GM19455 (cell line): Measurements from ENCODE around the gene KATNB1.
A peak's percentile ranks its signal among the peaks of the same experiment; 100 is the strongest.
"Not testable (repeated sequence)": the region's sequence is repeated elsewhere in the genome, so short reads cannot be mapped to it uniquely, and the experiment has no call there.

Source experiments
- ATAC-seq: cut with Tn5 transposase; IDR thresholded peaks from one replicate; pipeline ENCODE4 v1.9.1; 2021; ENCODE audit not compliant: unreplicated experiment

The KATNB1 gene

DNA sequence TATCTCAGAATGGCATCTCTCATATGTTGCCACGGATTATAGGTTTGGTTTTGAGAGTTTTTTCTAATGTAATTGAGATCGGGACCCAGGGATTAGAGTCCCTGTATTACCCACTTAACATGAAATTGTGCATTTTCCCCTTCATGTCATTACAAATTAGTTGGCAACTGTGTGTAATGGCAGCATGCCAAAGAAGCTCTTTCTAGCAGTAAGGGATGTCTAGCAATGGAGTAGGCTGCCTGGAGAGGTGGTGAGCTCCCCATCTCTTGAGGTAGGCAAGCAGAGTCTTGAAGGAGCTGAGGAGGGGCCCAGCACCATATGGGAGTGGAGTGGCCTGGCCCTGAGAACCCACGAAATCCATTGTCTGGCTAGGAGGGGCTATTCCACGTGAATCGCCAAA is 10.0 kb upstream of the KATNB1 start:
- ATAC-seq = no peak

GRCh38 chr16:57725976-57726375 is 9.6 kb upstream of the KATNB1 start:
- ATAC-seq = no peak

- no peak for ATAC-seq
Observed at GRCh38 chr16:57726433-57726947, 9.1 kb upstream of the KATNB1 start.

DNA sequence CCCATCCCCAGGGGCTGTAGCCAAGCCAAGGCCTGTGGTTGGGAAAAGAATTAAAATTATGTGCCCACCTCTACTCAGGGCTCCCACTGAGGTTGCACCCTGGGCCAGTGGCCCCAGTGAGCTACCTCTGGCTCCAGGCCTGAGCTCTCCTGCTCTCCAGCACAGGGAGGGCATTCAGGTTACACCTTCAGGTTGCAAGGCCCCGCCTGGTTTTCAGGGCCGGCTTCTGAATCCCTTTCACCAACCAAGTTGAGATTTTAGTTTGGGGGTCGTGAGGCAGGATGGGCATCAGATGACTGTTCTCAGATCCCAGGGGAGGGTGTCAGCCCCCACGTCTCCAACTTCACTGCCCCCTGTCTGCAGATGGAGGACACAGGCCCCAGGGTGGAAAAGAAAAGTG is 8.0 kb upstream of the KATNB1 start:
- no peak for ATAC-seq

- ATAC-seq = no peak
Observed at GRCh38 chr16:57728336-57729181, 7.0 kb upstream of the KATNB1 start.

- ATAC-seq = no peak
Observed at GRCh38 chr16:57729182-57729484, 6.4 kb upstream of the KATNB1 start.

- ATAC-seq = not testable (repeated sequence)
Observed at GRCh38 chr16:57729852-57730251, 5.7 kb upstream of the KATNB1 start.

- ATAC-seq = no peak
Observed at GRCh38 chr16:57730771-57731730, 4.5 kb upstream of the KATNB1 start.

GRCh38 chr16:57732037-57732436 is 3.5 kb upstream of the KATNB1 start:
- no peak for ATAC-seq

DNA sequence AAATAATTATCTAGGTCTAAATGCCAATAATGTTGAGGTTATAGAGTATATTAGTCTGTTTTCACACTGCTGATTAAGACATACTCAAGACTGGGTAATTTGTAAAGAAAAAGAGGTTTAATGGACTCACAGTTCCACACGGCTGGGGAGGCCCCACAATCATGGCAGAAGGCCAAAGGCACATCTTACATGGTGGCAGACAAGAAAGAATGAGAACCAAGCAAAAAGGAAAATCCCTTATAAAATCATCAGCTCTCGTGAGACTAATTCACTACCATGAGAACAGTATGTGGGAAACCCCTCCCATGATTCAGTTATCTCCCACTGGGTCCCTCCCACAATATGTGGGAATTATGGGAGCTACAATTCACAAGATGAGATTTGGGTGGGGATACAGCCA is 2.9 kb upstream of the KATNB1 start:
- no peak for ATAC-seq

DNA sequence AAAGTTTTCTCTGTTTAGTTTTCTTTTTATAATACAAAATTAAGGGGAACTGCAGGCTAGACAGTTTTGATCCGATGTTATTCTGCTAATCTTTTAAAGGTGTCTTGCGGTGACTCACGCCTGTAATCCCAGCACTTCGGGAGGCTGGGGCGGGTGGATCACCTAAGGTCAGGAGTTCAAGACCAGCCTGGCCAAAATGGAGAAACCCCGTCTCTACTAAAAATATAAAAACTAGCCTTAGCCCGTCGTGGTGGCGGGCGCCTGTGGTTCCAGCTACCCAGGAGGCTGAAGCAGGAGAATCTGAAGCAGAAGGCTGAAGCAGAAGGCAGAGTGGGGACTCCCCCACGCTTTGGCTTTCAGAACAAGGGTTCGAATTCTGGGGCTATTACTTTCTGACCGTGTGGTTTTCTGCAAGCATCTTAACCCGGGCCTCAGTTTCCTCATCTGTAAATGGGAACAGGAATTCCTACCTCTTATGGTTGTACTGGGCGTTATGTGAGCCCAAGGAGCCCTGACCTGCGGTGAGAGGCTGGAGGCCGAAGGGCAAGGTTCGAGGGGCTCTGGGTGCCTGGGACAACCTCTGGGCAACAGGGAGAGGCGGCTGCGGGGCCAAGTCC is 1.2 kb upstream of the KATNB1 start:
- ATAC-seq = no peak

GRCh38 chr16:57734925-57735754 is 430 bp upstream of the KATNB1 start:
- ATAC-seq = peak; percentile 86

- no peak for ATAC-seq
Observed at GRCh38 chr16:57736419-57737351, 1.1 kb downstream of the KATNB1 start.

GRCh38 chr16:57738844-57739243 is 3.3 kb downstream of the KATNB1 start:
- no peak for ATAC-seq

GRCh38 chr16:57739756-57740422 is 4.3 kb downstream of the KATNB1 start:
- no peak for ATAC-seq

- ATAC-seq = no peak
Observed at GRCh38 chr16:57740423-57741071, 5.0 kb downstream of the KATNB1 start.

DNA sequence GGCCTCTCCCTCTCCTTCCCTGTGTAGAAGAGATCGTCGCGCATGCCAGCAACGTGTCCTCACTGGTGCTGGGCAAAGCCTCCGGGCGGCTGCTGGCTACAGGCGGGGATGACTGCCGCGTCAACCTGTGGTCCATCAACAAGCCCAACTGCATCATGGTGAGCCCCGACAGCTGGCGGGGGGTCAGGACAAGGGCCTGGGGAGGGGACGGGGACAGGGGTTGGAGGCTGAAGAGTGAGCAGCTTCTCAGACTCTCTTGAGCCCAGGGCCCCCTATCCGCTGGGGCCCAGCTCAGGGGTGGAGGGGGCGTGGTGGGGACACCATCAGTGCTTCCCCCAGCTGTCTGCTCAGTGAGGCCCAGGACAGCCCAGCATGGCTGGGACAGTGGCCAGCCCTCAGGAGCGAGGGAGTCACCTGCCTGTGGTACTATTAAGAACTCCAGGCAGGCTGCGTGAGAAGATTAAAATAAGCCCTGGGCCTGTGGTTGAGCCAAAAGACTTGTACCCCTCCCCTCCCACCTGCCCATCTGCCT is 6.2 kb downstream of the KATNB1 start:
- no peak for ATAC-seq

GRCh38 chr16:57742543-57742942 is 7.0 kb downstream of the KATNB1 start:
- ATAC-seq = no peak
